ENCODE results near the gene ELMO1.

The ELMO1 gene

DNA sequence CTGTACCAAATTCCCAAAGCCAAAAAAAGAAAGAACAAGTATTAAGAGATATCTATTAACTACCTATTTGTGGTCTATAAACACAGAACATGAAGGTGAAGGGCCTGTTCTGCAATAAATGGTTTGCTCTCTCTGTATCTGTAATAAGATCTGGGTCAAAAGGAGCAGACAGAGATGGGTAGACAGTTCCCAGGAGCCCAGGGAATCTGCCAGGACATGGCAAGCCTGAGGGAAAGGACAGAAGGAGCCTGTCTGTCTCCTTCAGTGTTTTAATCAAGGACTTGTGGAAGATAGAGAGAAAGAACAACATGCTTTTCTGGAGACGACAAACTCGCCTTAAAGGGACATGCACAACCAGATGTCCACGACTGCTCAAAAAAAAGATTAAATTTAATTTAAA is 165.7 kb downstream of the ELMO1 start:
- Histone ChIP-seq H3K9me3 (ENCODE audit: control insufficient read depth, insufficient read depth, low read length) (no peaks in the 10 kb centered on the region), H3K27ac (ENCODE audit: low read depth, low read length) (no peak overlapping the region)
- TF ChIP-seq, protein P1, sequence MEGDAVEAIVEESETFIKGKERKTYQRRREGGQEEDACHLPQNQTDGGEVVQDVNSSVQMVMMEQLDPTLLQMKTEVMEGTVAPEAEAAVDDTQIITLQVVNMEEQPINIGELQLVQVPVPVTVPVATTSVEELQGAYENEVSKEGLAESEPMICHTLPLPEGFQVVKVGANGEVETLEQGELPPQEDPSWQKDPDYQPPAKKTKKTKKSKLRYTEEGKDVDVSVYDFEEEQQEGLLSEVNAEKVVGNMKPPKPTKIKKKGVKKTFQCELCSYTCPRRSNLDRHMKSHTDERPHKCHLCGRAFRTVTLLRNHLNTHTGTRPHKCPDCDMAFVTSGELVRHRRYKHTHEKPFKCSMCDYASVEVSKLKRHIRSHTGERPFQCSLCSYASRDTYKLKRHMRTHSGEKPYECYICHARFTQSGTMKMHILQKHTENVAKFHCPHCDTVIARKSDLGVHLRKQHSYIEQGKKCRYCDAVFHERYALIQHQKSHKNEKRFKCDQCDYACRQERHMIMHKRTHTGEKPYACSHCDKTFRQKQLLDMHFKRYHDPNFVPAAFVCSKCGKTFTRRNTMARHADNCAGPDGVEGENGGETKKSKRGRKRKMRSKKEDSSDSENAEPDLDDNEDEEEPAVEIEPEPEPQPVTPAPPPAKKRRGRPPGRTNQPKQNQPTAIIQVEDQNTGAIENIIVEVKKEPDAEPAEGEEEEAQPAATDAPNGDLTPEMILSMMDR (IDR thresholded peaks at IDR 0.05; ENCODE audit: low read depth, low read length, poor library complexity, severe bottlenecking): no peak
- no peak for TF ChIP-seq EZH2phosphoT487 (IDR thresholded peaks at IDR 0.05; ENCODE audit: borderline replicate concordance, low read length)

DNA sequence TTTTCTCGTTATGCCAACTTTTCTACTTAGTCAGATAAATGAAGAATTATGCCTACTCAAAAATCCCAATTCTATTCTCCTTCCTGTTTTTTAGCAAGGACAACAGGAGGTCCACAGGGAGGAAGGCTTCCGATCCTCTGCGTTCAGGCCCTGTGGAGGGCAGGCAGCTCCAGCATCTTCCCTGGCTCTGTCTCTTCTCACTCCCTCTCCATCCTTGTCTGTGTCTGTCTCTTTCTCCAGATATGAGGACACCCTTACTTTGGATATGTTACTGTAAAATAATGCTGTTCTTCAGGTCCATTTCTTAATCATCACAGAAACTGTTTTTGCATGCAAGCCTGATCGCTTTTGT is 166.6 kb downstream of the ELMO1 start:
- H3K79me2 ChIP-seq (ENCODE audit: control insufficient read depth, low read length): peaks cover 60% of the 10 kb centered on the region
- no peaks in the 10 kb centered on the region for H3K9me3 ChIP-seq (ENCODE audit: control insufficient read depth, insufficient read depth, low read length)
- H3K4me2 ChIP-seq (ENCODE audit: low read length): no peak overlapping the region
- no peak overlapping the region for H3K27ac ChIP-seq (ENCODE audit: low read depth, low read length)
- H3F3A ChIP-seq (ENCODE audit: control insufficient read depth, insufficient read depth): peaks cover 6% of the 10 kb centered on the region; the same call in 1 of the 2 replicates
- peaks cover 3% of the 10 kb centered on the region; the same call in 1 of the 2 replicates for H3K36me3 ChIP-seq (ENCODE audit: control insufficient read depth, low read length)
- H3K4me3 ChIP-seq (ENCODE audit: low read length): no peak overlapping the region
- peaks cover 28% of the 10 kb centered on the region for H3K4me1 ChIP-seq (ENCODE audit: control insufficient read depth, low read length)
- H3K9me2 ChIP-seq (replicated peaks; ENCODE audit: control insufficient read depth, low read length): no peaks in the 10 kb centered on the region
- no peaks in the 10 kb centered on the region for H3K27me3 ChIP-seq (ENCODE audit: control insufficient read depth, low read length)
- TF ChIP-seq, protein P1 (IDR thresholded peaks at IDR 0.05; ENCODE audit: low read depth, low read length, poor library complexity, severe bottlenecking): no peak
- TF ChIP-seq EZH2phosphoT487 (IDR thresholded peaks at IDR 0.05; ENCODE audit: borderline replicate concordance, low read length): no peak
- 0 out of 2 replicates have a peak, but pooled peaks cover 6% of the 10 kb centered on the region for H4K20me1 ChIP-seq (ENCODE audit: control insufficient read depth, insufficient read depth, low read depth, low read length)

More for the DNA sequence above, 165.7 kb downstream of the ELMO1 start:
- H3K4me3 ChIP-seq (ENCODE audit: low read length): no peak overlapping the region
- H3K4me2 ChIP-seq (ENCODE audit: low read length): no peak overlapping the region
- no peaks in the 10 kb centered on the region for H3K27me3 ChIP-seq (ENCODE audit: control insufficient read depth, low read length)
- H3K36me3 ChIP-seq (ENCODE audit: control insufficient read depth, low read length): peaks cover 3% of the 10 kb centered on the region; the same call in 1 of the 2 replicates
- 0 out of 2 replicates have a peak, but pooled peaks cover 6% of the 10 kb centered on the region for H4K20me1 ChIP-seq (ENCODE audit: control insufficient read depth, insufficient read depth, low read depth, low read length)
- H3K4me1 ChIP-seq (ENCODE audit: control insufficient read depth, low read length): peaks cover 37% of the 10 kb centered on the region
- peaks cover 12% of the 10 kb centered on the region for H3F3A ChIP-seq (ENCODE audit: control insufficient read depth, insufficient read depth)
- H3K9me2 ChIP-seq (replicated peaks; ENCODE audit: control insufficient read depth, low read length): no peaks in the 10 kb centered on the region
- H3K79me2 ChIP-seq (ENCODE audit: control insufficient read depth, low read length): peaks cover 58% of the 10 kb centered on the region

DNA sequence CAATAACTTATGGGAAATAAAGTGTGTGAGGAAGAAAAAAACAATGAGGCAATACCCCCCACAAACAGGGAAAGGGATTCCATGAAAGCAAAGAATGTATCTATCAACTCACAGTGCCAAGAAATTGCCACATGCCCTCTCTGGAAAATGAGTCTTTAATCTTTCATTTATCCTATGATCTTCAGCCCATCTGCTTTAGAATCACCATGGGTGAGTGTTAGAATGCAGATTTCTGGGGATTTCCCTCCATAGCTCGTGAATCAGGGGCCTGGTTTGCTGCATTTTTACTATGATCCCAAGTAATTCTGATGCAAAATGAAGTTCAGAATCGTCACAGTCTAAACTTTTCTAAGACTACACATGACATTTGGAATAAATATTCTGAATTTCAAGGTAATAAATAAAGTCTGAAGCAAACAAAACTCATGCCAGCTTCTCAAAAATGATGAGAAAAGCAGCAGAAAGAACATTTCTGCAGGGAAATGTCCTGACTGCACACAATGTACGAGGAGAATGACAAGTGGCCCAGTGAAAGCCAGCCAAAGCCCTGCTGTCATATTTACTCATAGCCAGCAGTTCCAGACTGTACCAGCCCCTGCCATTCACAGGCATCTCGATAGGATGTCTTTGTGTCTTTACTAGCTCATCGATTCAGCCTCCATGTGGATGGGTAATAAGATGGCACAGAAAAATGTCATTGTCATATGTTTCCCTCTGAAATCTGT is 167.1 kb downstream of the ELMO1 start:
- Histone ChIP-seq H3K4me3 (ENCODE audit: low read length) (no peak overlapping the region), H3K9me2 (replicated peaks; ENCODE audit: control insufficient read depth, low read length) (no peaks in the 10 kb centered on the region), H3K27me3 (ENCODE audit: control insufficient read depth, low read length) (no peaks in the 10 kb centered on the region), H3K79me2 (ENCODE audit: control insufficient read depth, low read length) (peaks cover 61% of the 10 kb centered on the region), H3K9me3 (ENCODE audit: control insufficient read depth, insufficient read depth, low read length) (no peaks in the 10 kb centered on the region), H4K20me1 (ENCODE audit: control insufficient read depth, insufficient read depth, low read depth, low read length) (0 out of 2 replicates have a peak, but pooled peaks cover 6% of the 10 kb centered on the region), H3K36me3 (ENCODE audit: control insufficient read depth, low read length) (peaks cover 3% of the 10 kb centered on the region; the same call in 1 of the 2 replicates), H3K4me1 (ENCODE audit: control insufficient read depth, low read length) (peaks cover 23% of the 10 kb centered on the region), H3F3A (ENCODE audit: control insufficient read depth, insufficient read depth) (peaks cover 3% of the 10 kb centered on the region; the same call in 1 of the 2 replicates), H3K27ac (ENCODE audit: low read depth, low read length) (no peak overlapping the region), H3K4me2 (ENCODE audit: low read length) (no peak overlapping the region)
- TF ChIP-seq EZH2phosphoT487 (IDR thresholded peaks at IDR 0.05; ENCODE audit: borderline replicate concordance, low read length): no peak
- TF ChIP-seq, protein P1 (IDR thresholded peaks at IDR 0.05; ENCODE audit: low read depth, low read length, poor library complexity, severe bottlenecking): no peak
